GM18505 (cell line): ENCODE results near the gene PCK1.

Experiments
- ATAC-seq: cut with Tn5 transposase; IDR thresholded peaks from one replicate; pipeline ENCODE4 v1.9.1; 2021; ENCODE audit not compliant: unreplicated experiment
- POLR2A ChIP-seq: IDR thresholded peaks from 4 replicates; pipeline ENCODE4 v1.6.1; 2011; ENCODE audit warnings: borderline replicate concordance; ENCODE audit not compliant: insufficient read depth, insufficient read length; ENCODE audit errors: extremely low read depth

The PCK1 gene

GRCh38 chr20:57528148-57528547, 32.8 kb upstream of the PCK1 start:
- no peak for TF ChIP-seq POLR2A
- ATAC-seq, result no peak

GRCh38 chr20:57529160-57529585, 31.7 kb upstream of the PCK1 start:
- no peak for ATAC-seq
- TF ChIP-seq POLR2A, result no peak

- no peak for TF ChIP-seq POLR2A
- no peak for ATAC-seq
Measured at GRCh38 chr20:57529810-57530209, 31.1 kb upstream of the PCK1 start.

GRCh38 chr20:57530327-57530981, 30.5 kb upstream of the PCK1 start:
- ATAC-seq, result no peak
- TF ChIP-seq POLR2A, result no peak

GRCh38 chr20:57532104-57532503, 28.8 kb upstream of the PCK1 start:
- ATAC-seq, result no peak
- no peak for TF ChIP-seq POLR2A

GRCh38 chr20:57535297-57535696, 25.6 kb upstream of the PCK1 start:
- TF ChIP-seq POLR2A, result no peak
- ATAC-seq, result no peak

- no peak for TF ChIP-seq POLR2A
- no peak for ATAC-seq
Measured at GRCh38 chr20:57536120-57536708, 24.7 kb upstream of the PCK1 start.

- ATAC-seq, result no peak
- TF ChIP-seq POLR2A, result no peak
Measured at GRCh38 chr20:57536771-57537724, 23.9 kb upstream of the PCK1 start.

GRCh38 chr20:57537822-57538221, 23.1 kb upstream of the PCK1 start:
- no peak for TF ChIP-seq POLR2A
- ATAC-seq, result no peak

GRCh38 chr20:57539889-57540288, 21.0 kb upstream of the PCK1 start:
- no peak for TF ChIP-seq POLR2A
- ATAC-seq, result no peak

GRCh38 chr20:57540890-57541580, 19.9 kb upstream of the PCK1 start:
- TF ChIP-seq POLR2A, result no peak
- no peak for ATAC-seq

GRCh38 chr20:57543754-57544153, 17.2 kb upstream of the PCK1 start:
- no peak for TF ChIP-seq POLR2A
- no peak for ATAC-seq
